Endothelial cell (in vitro differentiated cells): ENCODE data around the gene FHAD1. TPM values are rescaled to one million over a fixed set of nuclear protein-coding genes. Genes with fewer than 3 reads are reported as not detected.
A peak's percentile ranks its signal among the peaks of the same experiment; 100 is the strongest.

Experiments
- DNase-seq: peaks from one replicate; pipeline ENCODE4 v3.0.0; 2021; ENCODE audit warnings: low spot score
- H3K27ac Mint-ChIP-seq: one replicate; pipeline ENCODE4 v1.8.0; 2021; ENCODE audit warnings: mixed read lengths, inconsistent platforms; ENCODE audit not compliant: unreplicated experiment
- H3K27me3 Mint-ChIP-seq: one replicate; pipeline ENCODE4 v1.8.0; 2021; ENCODE audit warnings: mild to moderate bottlenecking, moderate library complexity, mixed read lengths, inconsistent platforms; ENCODE audit not compliant: unreplicated experiment
- H3K36me3 Mint-ChIP-seq: one replicate; pipeline ENCODE4 v1.8.0; 2021; ENCODE audit warnings: mild to moderate bottlenecking, low read depth, mixed read lengths, inconsistent platforms; ENCODE audit not compliant: unreplicated experiment
- H3K4me1 Mint-ChIP-seq: one replicate; pipeline ENCODE4 v1.8.0; 2021; ENCODE audit warnings: mild to moderate bottlenecking, mixed read lengths, inconsistent platforms; ENCODE audit not compliant: unreplicated experiment
- H3K4me3 Mint-ChIP-seq: one replicate; pipeline ENCODE4 v1.8.0; 2021; ENCODE audit warnings: mild to moderate bottlenecking, mixed read lengths, inconsistent platforms; ENCODE audit not compliant: unreplicated experiment
- H3K9me3 Mint-ChIP-seq: one replicate; pipeline ENCODE4 v1.8.0; 2021; ENCODE audit warnings: mixed read lengths, inconsistent platforms; ENCODE audit not compliant: unreplicated experiment
- total RNA-seq: library from RNA; stranded (reverse); fragmentation: NEBNext Ultra II Directional; extraction: Animal tissue kit (Norgen Biotek cat#: 25700); gene quantifications from one replicate; pipeline ENCODE4 v1.2.1, GENCODE V29; 2021; ENCODE audit not compliant: unreplicated experiment
- TF ChIP-seq, protein P1 (sequence below): fragments of 200-600 bp; sonication (generic); IDR thresholded peaks from one replicate; pipeline ENCODE4 v1.5.0; 2021; ENCODE audit warnings: antibody characterized with exemption; ENCODE audit not compliant: unreplicated experiment

The FHAD1 gene
- total RNA-seq, 1 donor from 2014 or later: 2.1 TPM

DNA sequence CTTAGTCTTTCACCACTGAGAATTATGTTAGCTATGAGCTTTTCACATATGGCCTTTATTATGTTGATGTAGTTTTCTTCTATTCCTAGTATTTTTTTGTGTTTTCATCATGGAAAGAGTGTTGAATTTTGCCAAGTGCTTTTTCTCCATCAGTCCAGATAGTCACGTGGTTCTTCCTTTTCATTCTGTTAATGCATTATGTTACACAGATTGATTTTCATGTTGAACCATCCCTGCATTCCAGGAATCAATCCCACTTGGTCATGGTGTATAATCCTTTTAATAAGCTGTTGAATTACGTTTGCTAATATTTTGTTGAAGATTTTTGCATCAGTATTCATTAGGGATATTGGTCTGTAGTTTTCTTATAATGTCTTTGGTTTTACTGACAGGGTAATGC, 17.7 kb downstream of the FHAD1 start:
- H3K4me1 Mint-ChIP-seq: peaks cover 35% of the 10 kb centered on the region
- TF ChIP-seq, protein P1, sequence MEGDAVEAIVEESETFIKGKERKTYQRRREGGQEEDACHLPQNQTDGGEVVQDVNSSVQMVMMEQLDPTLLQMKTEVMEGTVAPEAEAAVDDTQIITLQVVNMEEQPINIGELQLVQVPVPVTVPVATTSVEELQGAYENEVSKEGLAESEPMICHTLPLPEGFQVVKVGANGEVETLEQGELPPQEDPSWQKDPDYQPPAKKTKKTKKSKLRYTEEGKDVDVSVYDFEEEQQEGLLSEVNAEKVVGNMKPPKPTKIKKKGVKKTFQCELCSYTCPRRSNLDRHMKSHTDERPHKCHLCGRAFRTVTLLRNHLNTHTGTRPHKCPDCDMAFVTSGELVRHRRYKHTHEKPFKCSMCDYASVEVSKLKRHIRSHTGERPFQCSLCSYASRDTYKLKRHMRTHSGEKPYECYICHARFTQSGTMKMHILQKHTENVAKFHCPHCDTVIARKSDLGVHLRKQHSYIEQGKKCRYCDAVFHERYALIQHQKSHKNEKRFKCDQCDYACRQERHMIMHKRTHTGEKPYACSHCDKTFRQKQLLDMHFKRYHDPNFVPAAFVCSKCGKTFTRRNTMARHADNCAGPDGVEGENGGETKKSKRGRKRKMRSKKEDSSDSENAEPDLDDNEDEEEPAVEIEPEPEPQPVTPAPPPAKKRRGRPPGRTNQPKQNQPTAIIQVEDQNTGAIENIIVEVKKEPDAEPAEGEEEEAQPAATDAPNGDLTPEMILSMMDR: no peak
- H3K36me3 Mint-ChIP-seq: peaks cover 4% of the 10 kb centered on the region
- DNase-seq: no peak
- no peak overlapping the region for H3K4me3 Mint-ChIP-seq
- H3K27ac Mint-ChIP-seq: no peak overlapping the region
- H3K9me3 Mint-ChIP-seq: no peaks in the 10 kb centered on the region
- H3K27me3 Mint-ChIP-seq: peaks cover 2% of the 10 kb centered on the region

- TF ChIP-seq, protein P1: no peak
- H3K27me3 Mint-ChIP-seq: no peaks in the 10 kb centered on the region
Measured at GRCh38 chr1:15271196-15271595, 24.2 kb downstream of the FHAD1 start.

GRCh38 chr1:15272009-15272781, 25.2 kb downstream of the FHAD1 start:
- Mint-ChIP-seq H3K9me3 (no peaks in the 10 kb centered on the region), H3K36me3 (no peaks in the 10 kb centered on the region), H3K4me1 (no peaks in the 10 kb centered on the region), H3K27me3 (no peaks in the 10 kb centered on the region), H3K27ac (no peak overlapping the region), H3K4me3 (no peak overlapping the region)
- peak; percentile 65 for DNase-seq
- TF ChIP-seq, protein P1: peak; percentile 65

More at GRCh38 chr1:15271196-15271595, 24.2 kb downstream of the FHAD1 start:
- H3K4me1 Mint-ChIP-seq: no peaks in the 10 kb centered on the region
- H3K36me3 Mint-ChIP-seq: peaks cover 4% of the 10 kb centered on the region
- no peak overlapping the region for H3K27ac Mint-ChIP-seq
- no peak overlapping the region for H3K4me3 Mint-ChIP-seq
- DNase-seq: no peak
- H3K9me3 Mint-ChIP-seq: no peaks in the 10 kb centered on the region

GRCh38 chr1:15272782-15273127, 25.7 kb downstream of the FHAD1 start:
- TF ChIP-seq, protein P1: no peak
- Mint-ChIP-seq H3K36me3 (no peaks in the 10 kb centered on the region), H3K27me3 (no peaks in the 10 kb centered on the region), H3K9me3 (no peaks in the 10 kb centered on the region), H3K27ac (no peak overlapping the region), H3K4me1 (no peaks in the 10 kb centered on the region), H3K4me3 (no peak overlapping the region)
- no peak for DNase-seq

GRCh38 chr1:15273274-15273673, 26.3 kb downstream of the FHAD1 start:
- DNase-seq: no peak
- Mint-ChIP-seq H3K27ac (no peak overlapping the region), H3K9me3 (no peaks in the 10 kb centered on the region), H3K36me3 (no peaks in the 10 kb centered on the region), H3K27me3 (no peaks in the 10 kb centered on the region), H3K4me1 (no peaks in the 10 kb centered on the region), H3K4me3 (no peak overlapping the region)
- TF ChIP-seq, protein P1: no peak
